ENCODE data around the gene CEP295NL. TPM values are rescaled to one million over a fixed set of nuclear protein-coding genes. Genes with fewer than 3 reads are reported as not detected.

CEP295NL gene
- total RNA-seq, 1 experiment from 2014 or later: 1.9 TPM

DNA sequence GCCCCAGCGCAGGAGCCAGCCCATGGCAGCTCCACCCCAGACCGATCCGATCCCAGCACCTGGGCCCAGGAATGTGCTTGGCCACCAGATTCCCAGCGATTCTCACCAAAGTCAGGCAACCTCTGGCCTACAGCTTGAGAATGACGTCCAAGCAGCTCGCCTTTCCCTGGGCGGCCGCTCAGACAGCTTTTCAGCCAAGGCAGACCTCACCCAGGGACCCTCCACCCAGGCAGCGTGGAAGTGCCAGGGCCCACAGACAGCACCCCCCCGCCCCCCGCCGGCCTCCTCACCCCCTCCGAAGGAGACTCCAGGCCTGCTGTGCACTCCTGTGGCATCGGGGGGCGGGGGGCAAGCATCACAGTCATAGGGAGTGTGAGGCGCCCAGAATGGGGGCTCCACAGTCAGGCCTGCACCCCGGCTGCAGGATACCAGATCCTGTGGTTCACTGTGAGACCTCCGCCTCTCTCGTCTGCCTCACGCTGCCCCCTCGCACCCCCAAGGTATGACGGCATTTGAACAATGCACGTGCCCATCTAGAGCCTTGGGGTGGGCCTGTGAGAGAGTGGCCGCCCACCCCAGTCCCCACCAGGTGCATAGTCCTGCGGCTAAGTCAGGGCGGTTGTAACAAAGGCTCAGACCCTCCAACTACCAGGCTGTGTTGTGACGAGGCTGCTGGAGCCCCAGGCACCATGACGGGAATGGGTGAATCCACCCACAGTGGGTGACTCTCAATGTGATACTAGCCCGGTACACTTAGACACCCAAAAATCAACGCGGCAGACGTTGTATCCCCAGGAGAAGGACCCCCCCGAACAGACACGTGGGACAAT, 6.0 kb downstream of the CEP295NL start (continued):
- TF ChIP-seq REST (IDR thresholded peaks at IDR 0.05; ENCODE audit: low read depth): no peak

GRCh38 chr17:78896091-78896833, 6.7 kb downstream of the CEP295NL start:
- no peak overlapping the region for H3K27ac ChIP-seq (ENCODE audit: low read depth, low read length)
- H3K36me3 ChIP-seq (ENCODE audit: control insufficient read depth in 1 of 2, insufficient read depth in 2 of 2, low read length in 2 of 2): no peaks in the 10 kb centered on the region
- no peaks in the 10 kb centered on the region for H3K9me3 ChIP-seq (ENCODE audit: control insufficient read depth in 1 of 2, insufficient read depth in 1 of 2, low read depth in 1 of 2, low read length in 2 of 2)
- H3K79me2 ChIP-seq (ENCODE audit: insufficient read depth, low read length): peaks cover 6% of the 10 kb centered on the region; the same call in 1 of the 2 replicates
- ChIA-PET POLR2A (no interaction called here), CTCF (no interaction called here), RAD21 (ENCODE audit: low non-redundant PET in 1 of 2, low total read pairs in 2 of 2, uncharacterized antibody in 2 of 2, unreplicated experiment in 2 of 2) (no interaction called here)
- no peak overlapping the region for H3K9ac ChIP-seq (ENCODE audit: low read length)
- ATAC-seq (no peak), DNase-seq (ENCODE audit: low read depth, low spot score) (no peak)
- no peak overlapping the region for H3K4me2 ChIP-seq (ENCODE audit: low read length)
- peaks cover 0 to 11% of the 10 kb centered on the region in 2 experiments; a peak in 2 of 4 replicates for H3K4me1 ChIP-seq (ENCODE audit: control insufficient read depth in 1 of 2, insufficient read depth in 2 of 2, low read length in 2 of 2)
- TF ChIP-seq CTCF (IDR thresholded peaks at IDR 0.05 in 2 of 3, conservative IDR thresholded peaks at IDR 0.05 in 1 of 3; ENCODE audit: borderline replicate concordance in 1 of 3, insufficient read depth in 1 of 3, low read depth in 2 of 3, low read length in 2 of 3) (no peak), POLR2A (IDR thresholded peaks at IDR 0.05; ENCODE audit: borderline replicate concordance, extremely low read depth, insufficient read depth, insufficient read length) (no peak), CBX3 (IDR thresholded peaks at IDR 0.05; ENCODE audit: low read depth) (no peak), SIN3A (IDR thresholded peaks at IDR 0.05; ENCODE audit: low read depth) (no peak), FOSL1 (IDR thresholded peaks at IDR 0.05; ENCODE audit: low read depth) (no peak), ELF1 (IDR thresholded peaks at IDR 0.05; ENCODE audit: borderline replicate concordance, low read depth) (no peak), CEBPB (IDR thresholded peaks at IDR 0.05; ENCODE audit: low read depth) (no peak), ZNF274 (IDR thresholded peaks at IDR 0.05; ENCODE audit: low read depth, low read length) (no peak), POLR2AphosphoS5 (IDR thresholded peaks at IDR 0.05; ENCODE audit: low read depth, low read length) (no peak), EZH2phosphoT487 (IDR thresholded peaks at IDR 0.05; ENCODE audit: borderline replicate concordance) (no peak), SRF (IDR thresholded peaks at IDR 0.05; ENCODE audit: low read depth) (no peak)
- TF ChIP-seq, protein P1, sequence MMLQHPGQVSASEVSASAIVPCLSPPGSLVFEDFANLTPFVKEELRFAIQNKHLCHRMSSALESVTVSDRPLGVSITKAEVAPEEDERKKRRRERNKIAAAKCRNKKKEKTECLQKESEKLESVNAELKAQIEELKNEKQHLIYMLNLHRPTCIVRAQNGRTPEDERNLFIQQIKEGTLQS (IDR thresholded peaks at IDR 0.05): no peak
- H4K20me1 ChIP-seq (ENCODE audit: insufficient read depth): no peaks in the 10 kb centered on the region
- H3K27me3 ChIP-seq (ENCODE audit: insufficient read depth, low read length): no peaks in the 10 kb centered on the region
- no peak overlapping the region for H2AFZ ChIP-seq (ENCODE audit: low read depth, low read length, poor library complexity, severe bottlenecking)
- BruUV-seq (replicated peaks): no TSS peak
- intact Hi-C loops (cut with micrococcal nuclease): no loop called here
- no peak overlapping the region for H3K4me3 ChIP-seq (replicated peaks in 1 of 2; ENCODE audit: low read depth in 1 of 2, low read length in 2 of 2)
- H3K9me2 ChIP-seq (ENCODE audit: insufficient read depth): no peaks in the 10 kb centered on the region

Measured in HCT116 (cell line).